GM04503 (cell line): ENCODE measurements around the gene GGA1.
"Not testable (repeated sequence)": the region's sequence is repeated elsewhere in the genome, so short reads cannot be mapped to it uniquely, and the experiment has no call there.

ENCODE experiments used
- DNase-seq: peaks from one replicate; pipeline ENCODE4 v3.0.0-alpha.2; 2012; ENCODE audit warnings: low read depth

Gene GGA1

GRCh38 chr22:37654563-37655251 is 46.1 kb downstream of the GGA1 start:
- DNase-seq, result no peak

- no peak for DNase-seq
Observed at GRCh38 chr22:37655252-37655563, 46.6 kb downstream of the GGA1 start.

- not testable (repeated sequence) for DNase-seq
Observed at GRCh38 chr22:37656583-37656982, 47.9 kb downstream of the GGA1 start.

GRCh38 chr22:37657590-37658132 is 49.0 kb downstream of the GGA1 start:
- DNase-seq, result no peak

- peak; percentile 100 for DNase-seq
Observed at GRCh38 chr22:37658133-37659065, 49.8 kb downstream of the GGA1 start, which contains the start of gene PDXP. TSS of gene PDXP (plus strand) at chr22:37658723. CDS start at chr22:37658783, 60 bp downstream.

GRCh38 chr22:37659066-37659896 is 50.6 kb downstream of the GGA1 start:
- DNase-seq, result no peak

GRCh38 chr22:37659897-37660708 is 51.5 kb downstream of the GGA1 start:
- no peak for DNase-seq

GRCh38 chr22:37660709-37661045 is 52.0 kb downstream of the GGA1 start:
- no peak for DNase-seq

GRCh38 chr22:37661160-37661924 is 52.7 kb downstream of the GGA1 start:
- DNase-seq, result no peak

GRCh38 chr22:37662039-37662438 is 53.4 kb downstream of the GGA1 start:
- DNase-seq, result no peak

- no peak for DNase-seq
Observed at GRCh38 chr22:37663521-37664140, 55.0 kb downstream of the GGA1 start.

- no peak for DNase-seq
Observed at GRCh38 chr22:37664249-37665101, 55.8 kb downstream of the GGA1 start.

- DNase-seq, result no peak
Observed at GRCh38 chr22:37665487-37665886, 56.9 kb downstream of the GGA1 start.

GRCh38 chr22:37669586-37669985 is 61.0 kb downstream of the GGA1 start:
- DNase-seq, result peak; percentile 85

- DNase-seq, result no peak
Observed at GRCh38 chr22:37672206-37672919, 63.7 kb downstream of the GGA1 start.

- DNase-seq, result no peak
Observed at GRCh38 chr22:37672920-37673455, 64.4 kb downstream of the GGA1 start.

GRCh38 chr22:37674248-37674647 is 65.6 kb downstream of the GGA1 start:
- no peak for DNase-seq
